Fibroblast of the conjunctiva (primary cell): Measurements from ENCODE around the gene CCNC.

ENCODE experiments used
- DNase-seq: peaks from one replicate; pipeline ENCODE4 v3.0.0-alpha.2; 2010; ENCODE audit warnings: low read depth

The CCNC gene, protein sequence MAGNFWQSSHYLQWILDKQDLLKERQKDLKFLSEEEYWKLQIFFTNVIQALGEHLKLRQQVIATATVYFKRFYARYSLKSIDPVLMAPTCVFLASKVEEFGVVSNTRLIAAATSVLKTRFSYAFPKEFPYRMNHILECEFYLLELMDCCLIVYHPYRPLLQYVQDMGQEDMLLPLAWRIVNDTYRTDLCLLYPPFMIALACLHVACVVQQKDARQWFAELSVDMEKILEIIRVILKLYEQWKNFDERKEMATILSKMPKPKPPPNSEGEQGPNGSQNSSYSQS

DNA sequence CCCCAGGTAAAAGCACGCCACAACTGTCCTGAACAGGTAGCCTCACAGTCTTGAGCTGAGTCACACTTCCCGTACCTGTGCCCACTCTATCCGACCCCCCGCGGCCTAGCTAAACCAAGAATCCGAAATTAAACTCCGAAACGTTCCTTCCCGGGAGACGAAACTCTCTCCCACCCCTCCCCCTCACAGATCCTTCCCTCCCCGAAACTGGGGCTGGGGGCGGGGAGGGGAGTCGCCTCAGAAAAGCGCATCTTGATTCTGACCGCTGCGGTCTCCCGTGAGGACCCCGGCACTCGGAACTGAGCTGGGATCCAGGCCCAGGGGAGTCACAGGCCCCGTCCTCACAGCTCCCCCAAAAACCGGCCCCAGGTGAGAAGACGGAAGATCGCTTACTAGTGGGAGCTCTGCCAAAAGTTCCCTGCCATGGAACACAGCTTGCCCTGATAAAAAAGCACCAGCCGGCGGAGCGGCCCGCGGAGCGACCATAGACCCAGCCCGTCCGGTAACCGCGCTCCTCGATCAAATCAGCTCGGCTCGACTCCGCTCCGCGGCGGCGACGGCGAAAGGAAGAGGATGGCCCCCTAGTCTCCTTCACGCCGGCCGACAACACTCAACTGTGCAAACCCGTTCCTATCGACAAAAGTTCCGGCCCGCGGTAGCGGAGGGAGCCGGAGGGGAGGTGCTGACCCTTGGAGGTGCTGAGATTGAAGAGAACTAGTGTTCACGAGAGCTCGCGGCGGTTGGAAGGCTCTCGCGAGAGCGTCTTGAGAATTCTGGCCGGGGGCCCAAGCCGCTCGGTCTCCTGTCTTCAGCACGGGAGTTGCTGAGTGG lies at the start of gene CCNC:
TSS of gene CCNC (minus strand) at position 558 of the 831 bp plus-strand sequence. CDS start at position 425, 133 bp downstream.
- DNase-seq = peak; percentile 92

DNA sequence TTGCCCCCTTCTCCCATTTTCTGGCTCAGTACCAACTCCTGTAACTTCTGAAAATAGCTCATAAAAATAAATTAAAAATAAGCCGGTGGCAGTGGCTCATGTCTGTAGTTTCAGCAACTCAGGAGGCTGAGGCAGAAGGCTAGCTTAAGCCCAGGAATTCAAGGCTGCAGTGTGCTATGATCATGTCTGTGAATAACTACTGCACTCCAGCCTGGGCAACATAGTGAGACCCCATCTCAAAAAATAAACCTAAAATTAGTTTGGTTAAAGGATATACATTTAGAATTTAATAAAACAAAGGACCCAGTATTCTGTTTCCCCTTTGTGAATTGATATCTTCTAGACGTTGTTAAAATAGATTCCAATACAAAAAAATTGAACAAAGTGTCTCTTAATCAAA lies 48.7 kb upstream of the CCNC start:
- DNase-seq = no peak

DNA sequence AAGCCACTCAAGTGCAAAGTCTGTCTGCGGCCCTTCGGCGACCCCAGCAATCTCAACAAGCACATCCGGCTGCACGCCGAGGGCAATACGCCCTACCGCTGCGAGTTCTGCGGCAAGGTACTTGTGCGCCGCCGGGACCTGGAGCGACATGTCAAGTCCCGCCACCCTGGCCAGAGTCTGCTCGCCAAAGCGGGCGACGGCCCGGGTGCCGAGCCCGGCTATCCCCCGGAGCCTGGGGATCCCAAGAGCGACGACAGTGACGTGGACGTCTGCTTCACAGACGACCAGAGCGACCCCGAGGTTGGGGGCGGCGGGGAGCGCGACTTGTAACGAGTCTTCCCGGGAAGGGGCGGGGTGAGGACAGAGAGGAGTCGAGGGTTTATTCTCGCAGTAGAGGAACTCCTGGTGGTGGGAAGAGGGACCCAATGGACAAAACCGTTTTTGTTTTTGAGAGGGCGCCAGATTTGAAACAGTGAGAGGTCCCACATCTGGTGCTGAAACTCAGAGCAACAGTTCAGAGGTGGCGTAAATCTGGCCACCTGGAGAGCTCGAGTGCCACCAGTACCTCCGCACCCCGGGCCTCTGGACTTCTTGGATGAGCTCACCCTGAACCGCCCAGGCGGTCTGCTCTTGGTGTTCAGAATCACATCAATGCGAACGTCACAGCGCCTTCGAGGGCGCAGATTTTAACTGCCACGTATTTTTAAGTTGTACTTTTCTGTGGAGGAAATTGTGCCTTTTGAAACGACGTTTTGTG lies 46.1 kb upstream of the CCNC start:
- DNase-seq = no peak

DNA sequence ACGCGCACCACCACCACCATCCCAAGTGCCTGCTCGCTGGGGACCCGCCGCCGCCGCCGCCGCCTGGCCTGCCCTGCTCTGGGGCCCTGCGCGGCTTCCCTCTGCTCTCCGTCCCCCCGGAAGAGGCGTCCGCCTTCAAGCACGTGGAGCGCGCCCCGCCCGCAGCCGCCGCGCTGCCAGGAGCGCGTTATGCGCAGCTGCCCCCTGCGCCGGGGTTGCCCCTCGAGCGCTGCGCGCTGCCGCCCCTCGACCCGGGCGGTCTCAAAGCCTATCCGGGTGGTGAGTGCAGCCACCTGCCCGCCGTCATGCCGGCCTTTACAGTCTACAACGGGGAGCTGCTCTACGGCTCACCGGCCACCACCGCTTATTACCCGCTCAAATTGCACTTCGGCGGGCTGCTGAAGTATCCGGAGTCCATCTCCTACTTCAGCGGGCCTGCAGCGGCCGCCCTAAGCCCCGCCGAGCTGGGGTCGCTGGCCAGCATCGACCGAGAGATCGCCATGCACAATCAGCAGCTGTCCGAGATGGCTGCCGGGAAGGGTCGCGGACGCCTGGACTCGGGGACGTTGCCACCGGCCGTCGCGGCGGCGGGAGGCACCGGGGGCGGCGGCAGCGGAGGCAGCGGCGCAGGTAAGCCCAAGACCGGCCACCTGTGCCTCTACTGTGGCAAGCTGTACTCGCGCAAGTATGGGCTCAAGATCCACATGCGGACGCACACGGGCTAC lies 45.4 kb upstream of the CCNC start:
- DNase-seq = no peak

DNA sequence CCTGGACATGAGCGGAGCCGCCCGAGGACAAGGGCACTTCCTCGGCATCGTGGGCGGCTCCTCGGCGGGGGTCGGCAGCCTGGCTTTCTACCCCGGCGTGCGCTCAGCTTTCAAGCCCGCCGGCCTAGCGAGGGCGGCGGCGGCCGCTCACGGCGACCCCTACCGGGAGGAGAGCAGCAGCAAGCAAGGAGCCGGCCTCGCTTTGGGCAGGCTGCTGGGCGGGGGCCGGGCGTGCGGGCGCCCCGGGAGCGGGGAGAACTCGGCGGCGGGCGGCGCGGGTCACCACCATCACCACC lies 44.9 kb upstream of the CCNC start:
- DNase-seq = no peak

DNA sequence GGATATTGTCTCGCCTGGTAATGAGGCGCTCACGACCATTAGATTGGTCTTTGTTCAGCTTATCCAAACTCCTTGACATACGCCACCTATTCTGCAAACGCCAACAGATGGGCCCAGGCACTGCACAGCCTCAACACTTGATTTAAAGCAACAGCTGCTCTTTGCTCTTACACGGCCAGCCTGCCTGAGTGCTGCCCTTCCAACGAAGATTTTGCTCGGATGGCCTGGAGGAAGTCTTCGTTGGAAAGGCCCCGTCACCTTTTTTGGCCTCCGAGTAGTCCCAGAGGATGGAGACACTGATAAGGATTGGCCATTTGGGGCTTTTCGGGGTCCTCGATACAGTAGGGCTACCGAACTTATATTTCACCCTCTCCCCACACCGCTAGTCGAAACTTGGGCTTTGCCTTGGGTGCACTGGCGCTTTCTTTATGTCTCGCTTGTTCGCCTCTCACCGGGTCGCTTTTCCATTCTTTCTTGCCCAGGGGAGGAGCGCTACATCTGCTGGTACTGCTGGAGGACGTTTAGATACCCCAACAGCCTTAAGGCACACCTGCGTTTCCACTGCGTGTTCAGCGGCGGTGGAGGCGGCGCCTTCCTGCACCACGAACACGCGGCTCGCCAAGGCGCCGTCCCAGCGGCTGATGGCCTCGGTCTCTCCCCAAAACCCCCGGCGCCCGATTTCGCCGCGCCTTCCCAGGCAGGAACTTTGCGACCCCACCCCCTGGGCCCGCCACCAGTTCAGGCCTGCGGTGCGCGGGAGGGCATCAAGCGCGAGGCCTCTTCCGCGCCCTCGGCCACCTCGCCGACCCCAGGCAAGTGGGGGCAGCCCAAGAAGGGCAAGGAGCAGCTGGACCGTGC lies 44.3 kb upstream of the CCNC start:
- DNase-seq = no peak

DNA sequence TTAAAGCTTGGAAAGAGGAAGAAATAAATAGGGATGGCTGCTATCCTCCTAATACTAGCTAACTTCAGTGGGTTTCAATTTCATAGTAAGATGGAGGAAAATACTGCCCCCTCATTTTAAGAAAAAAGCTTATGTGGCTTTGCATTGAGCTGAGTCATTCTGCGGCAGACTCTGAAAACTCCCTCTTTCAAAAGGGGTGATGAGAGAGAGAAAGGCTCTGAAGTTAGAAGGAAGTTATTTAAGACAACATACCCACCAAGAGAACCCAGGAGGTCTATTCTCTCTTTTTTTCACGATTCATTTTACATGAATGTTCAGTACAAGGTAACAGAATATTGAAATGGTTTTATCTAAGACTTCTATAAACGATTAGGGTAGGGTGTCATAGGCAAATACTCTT lies 42.7 kb upstream of the CCNC start:
- no peak for DNase-seq

DNA sequence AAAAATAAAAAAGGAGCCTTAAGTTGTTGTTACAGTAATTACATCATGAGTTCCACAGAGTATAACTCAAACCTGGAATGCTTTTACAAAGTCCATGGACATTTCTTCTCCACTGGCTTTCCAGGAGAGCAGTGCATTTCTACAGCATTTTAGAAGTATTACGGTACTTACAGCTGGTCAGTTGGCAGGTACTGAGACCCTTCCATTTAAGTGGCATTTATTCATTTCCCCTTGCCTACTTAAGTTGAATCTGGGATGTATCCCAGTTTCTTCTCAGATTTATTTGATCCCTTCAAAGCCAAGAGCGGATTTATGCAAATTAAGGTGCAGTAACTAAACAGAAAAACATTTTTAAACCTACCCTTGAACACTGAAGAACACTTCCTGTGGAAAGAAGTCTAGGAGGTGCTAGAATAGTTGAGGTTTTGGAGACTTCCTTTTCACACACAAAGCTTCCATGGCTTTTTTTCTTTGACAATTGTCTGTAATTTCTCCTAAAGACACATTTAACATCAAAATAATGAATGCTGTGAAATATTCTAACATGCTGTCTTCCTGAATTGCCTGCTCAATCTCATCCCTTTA lies 41.5 kb upstream of the CCNC start:
- DNase-seq = no peak

DNA sequence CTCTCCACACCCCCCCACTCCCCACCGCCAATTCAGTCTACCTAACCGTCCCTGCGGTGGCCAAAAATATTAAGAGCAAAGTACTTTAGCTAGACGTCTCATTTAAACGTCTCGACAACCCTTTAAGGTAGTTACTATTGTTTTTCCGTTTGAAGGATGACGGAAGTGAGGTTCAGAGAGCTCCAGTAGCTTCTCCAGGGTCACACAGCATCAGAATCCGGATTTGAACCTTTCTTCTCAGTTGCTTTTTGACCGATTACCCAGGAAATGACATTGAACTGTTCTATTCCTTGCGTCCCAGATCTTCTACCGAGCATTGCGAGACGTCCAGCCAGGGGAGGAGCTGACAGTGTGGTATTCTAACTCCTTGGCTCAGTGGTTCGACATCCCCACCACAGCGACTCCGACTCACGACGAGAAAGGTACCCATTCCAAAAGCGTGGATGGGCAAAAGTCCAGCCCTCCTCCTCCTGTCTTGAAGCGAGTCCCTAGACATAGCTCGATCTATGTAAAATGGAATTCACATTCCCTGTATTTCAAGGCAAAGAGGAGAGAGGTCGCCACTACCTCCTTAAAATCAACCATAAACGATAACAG lies 40.5 kb upstream of the CCNC start:
- DNase-seq = no peak

DNA sequence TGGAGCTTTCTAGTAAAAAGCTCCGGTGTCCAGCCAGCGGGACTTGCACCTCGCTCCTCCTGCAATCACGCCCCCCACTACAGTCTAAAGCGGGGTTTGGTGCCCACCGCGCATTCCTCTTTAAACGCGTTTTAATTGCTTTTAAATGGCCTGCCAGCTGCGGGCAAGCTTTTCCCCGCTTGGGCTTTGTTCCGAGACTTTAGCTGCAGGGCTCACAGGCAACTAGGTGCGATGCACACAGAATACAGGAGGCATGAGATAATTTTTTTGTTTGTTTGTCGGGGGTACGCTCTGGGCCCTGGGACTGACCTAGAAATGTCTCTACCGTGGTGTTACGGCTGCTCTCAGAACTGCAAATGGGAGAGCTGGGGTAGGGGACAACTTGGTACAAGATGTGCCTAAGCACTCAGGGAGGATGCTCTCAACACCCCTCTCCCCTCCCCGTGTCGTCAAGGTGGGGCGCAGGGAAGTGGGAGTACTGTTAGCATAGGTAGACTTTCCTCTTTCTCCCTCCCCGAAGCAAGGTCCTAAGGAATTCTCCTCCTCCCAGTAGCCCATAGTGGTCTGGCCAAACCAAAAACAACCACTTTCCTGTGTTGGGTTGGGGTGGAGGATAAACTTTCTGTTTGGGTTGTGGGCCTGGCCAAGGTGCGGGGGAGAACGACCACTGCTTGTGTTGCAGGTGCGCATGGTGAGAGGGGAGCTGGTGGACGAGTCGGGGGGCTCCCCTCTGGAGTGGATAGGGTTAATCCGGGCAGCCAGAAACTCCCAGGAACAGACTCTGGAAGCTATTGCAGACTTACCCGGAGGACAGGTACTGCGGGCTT lies 39.8 kb upstream of the CCNC start:
- no peak for DNase-seq

DNA sequence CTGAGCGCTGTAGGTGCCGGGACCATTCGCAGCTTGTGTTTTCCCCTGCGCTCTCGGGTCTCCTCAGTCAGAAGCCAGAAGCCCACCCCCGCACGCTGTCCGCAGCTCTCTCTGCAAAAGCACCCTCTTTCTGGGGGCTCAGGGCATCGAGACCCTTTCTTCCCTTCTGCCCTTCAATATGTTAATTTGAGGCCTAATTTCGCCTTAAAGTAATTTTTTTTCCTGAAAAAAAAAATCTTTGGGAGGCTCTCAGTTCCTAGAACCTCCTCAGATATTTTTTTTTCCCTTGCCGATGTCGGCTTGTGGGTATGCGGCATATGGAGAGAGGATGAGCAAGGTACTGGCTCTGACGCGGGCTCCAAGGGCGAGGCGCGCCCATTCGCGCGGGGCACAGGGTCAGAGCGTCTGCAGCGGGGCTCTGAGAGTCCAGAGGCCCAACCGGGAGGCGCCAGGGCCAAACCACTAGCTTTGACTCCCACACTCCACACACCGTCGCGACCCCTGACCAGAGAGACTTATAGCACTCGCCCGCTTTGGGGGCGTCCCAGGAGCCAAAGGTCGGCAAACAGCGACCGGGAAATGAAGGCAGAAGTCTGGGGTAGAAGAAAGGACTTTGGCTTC lies 39.1 kb upstream of the CCNC start:
- no peak for DNase-seq

DNA sequence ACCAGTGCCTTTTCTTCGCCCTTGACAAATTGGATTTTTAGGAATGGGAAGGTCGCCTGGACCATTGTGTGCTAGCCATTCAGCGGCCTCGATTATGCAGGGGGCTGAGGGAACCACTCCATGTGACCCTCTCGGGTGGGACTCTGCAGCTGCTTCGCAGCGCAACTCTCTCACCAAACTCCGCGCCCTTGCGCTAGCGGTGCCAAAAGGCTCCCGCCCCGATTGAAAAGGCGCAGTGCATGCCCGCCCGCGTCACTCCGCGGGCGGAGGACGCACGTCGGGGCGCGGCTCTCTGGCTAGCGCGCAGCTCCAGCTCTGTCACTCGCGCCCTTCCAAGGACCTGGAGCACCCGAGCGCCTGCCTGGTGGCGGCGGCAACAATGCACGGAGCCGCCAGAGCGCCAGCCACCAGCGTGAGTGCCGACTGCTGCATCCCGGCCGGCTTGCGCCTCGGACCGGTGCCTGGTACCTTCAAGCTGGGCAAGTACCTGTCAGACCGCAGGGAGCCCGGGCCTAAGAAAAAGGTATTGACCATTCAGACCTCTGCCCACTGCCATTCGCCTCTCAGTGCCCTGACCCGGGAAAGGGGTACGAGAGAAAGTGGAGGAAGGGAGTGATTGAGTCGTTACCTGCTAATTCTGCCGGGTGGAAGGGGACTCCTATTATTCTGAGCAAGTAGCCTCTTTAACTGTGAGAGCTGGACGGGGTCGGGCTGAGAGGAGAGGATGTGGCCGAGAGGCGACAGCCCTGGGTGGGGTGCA lies 38.4 kb upstream of the CCNC start, which contains the start of gene PRDM13:
TSS of gene PRDM13 (plus strand) at position 178 of the 760 bp plus-strand sequence. CDS start at position 380, 202 bp downstream.
- DNase-seq = no peak

DNA sequence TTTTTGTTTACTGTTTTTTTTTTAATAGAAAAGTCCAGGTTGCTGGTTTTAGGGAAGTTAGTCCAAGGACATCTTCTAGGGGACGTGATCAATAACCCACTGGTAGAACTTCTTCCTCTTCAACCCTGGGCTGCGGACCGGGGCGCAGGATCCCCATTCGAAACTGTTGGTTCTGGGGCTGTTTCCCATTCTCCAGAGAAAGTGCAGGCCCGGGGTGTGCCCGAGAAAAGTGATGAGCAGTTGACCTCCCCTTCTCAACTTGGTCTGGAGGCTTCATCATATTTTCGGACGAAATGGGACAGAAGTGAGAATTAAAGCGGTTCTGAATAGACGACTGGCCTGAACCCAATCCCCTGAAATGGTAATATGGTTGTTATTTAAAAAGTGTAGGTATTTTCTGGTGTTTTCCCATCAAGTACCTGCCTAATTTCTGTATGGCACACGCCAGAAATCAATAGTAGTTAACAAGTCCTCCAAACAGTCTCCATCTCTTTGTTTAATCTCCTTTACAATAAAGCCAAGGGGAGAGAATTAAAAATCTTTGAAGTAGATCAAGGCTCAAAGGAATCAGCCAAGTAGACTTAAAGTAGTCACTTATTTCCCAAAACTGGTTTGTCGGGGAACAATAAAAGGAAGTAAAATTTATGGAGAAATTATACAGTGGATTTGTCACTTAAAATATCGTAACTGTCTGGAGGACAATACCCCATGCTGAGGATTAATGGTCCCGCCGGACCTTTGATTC lies 37.6 kb upstream of the CCNC start:
- no peak for DNase-seq

DNA sequence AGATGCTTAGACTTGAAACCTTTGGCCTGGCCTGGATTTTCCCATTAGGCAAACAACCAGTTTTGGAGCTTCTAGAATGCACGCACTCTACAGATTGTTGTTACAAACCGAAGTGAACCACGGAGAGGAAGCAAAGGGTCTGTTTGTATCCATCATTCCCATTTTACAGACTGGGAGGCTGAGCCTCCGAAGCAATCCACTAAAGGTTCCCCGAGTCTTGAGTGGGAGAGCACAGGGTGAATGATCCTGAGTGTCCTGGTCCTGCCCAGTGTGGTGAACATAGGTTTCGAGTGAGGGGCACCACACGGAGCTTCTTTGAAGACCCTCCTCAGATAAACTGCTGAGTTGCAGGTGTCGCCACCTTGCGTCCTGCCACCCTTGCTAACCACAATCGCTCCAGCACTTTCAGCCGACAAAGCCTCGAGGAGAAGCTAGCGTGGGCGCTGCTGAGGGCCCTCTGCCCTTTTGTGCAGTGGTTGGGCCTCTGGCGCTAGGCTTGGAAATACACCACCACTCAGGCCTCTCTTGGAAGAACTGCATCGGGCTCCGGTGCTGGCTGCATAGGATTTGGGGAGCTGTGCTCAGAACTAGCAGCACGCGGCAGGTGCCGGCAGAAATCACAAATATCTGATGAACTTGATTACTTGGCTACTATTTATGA lies 36.7 kb upstream of the CCNC start:
- DNase-seq = no peak

DNA sequence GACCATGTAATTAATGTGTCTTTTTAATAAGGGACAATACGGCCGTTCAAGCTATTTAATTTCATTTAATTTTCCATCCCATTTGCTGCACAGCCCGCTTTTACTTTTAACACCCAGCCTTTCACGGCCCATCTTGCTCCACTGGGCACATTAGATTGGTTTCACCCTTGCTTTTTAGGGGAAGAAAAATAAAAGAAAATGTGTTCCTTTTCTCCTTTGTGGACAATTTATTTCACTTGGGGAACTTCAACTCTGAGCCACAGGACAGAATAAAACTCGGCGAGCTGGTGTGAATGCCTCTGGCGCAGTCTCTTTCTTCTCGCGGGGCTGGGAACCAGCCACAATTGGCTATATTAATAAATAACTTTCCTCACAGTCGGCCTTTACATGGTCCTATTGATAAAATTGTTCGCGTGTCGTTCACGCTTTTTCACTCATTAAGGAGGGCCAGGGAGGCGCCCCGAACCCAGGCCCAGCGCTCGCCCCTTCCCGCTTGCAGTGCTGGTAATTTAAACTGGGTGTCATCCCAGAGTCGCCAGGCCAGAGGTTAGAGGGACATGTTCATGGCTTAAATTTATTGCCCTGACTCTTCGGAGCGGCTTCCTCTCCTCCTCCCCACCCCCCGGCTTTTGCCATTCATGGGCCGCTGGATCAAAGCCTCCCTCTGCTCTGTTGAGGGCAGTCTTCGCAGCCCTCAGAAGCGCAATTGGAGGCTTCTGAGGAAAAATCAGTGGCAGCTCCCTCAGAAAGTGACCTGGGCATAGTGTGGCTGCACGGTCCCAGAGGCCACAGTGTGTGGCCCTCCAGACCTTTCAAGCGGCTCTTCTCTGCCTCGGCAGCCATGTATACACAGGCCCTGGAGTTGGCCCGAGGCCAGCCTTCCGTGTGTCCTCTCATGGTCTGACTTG lies 36.0 kb upstream of the CCNC start:
- no peak for DNase-seq
